Stimulated activated CD8-positive, alpha-beta memory T cell treated with anti-CD3 and anti-CD28 coated beads, Interleukin-12 subunit alpha, Interleukin-12 subunit beta, amount 100 ng/mL, for 1 hour (primary cell): ENCODE data around the gene ELAC1.
"Not testable (repeated sequence)": the region's sequence is repeated elsewhere in the genome, so short reads cannot be mapped to it uniquely, and the experiment has no call there.

Experiments
- DNase-seq: peaks from one replicate; pipeline ENCODE4 v3.0.0-alpha.2; 2020; ENCODE audit warnings: low read depth

Gene ELAC1

DNA sequence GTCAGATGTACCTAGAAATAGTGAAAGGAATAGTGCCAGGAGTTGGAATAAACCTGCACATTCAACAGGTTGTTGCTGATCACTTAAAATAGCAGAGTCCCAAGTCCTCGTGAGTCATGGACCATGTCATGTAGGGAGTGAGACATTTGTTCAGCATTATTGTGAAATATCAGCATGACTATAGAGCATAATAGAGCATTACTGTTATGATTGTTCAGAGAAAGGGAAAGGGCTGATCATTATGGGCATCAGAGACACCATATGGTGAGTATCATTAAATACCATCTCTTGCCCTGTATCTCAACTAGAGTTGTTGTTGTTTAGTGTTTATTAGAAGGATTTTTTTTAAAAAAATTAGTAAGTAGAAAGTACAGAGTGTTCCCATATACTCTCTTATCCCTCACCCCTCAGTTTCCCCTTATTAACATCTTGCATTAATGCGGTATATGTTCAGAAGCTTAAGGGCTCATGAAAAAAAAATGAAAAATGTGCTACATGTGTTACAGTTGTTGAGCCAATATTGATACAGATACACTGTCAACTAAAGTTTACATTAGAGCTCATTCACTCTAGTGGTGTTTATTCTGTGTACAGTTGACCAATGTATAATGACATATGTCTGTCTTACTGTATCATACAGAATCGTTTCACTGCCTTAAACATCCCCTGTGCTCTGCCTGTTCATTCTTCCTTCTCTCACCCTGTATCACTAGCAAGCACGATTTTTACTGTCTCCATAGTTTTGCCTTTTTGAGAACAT, 5.7 kb downstream of the ELAC1 start:
- no peak for DNase-seq

DNA sequence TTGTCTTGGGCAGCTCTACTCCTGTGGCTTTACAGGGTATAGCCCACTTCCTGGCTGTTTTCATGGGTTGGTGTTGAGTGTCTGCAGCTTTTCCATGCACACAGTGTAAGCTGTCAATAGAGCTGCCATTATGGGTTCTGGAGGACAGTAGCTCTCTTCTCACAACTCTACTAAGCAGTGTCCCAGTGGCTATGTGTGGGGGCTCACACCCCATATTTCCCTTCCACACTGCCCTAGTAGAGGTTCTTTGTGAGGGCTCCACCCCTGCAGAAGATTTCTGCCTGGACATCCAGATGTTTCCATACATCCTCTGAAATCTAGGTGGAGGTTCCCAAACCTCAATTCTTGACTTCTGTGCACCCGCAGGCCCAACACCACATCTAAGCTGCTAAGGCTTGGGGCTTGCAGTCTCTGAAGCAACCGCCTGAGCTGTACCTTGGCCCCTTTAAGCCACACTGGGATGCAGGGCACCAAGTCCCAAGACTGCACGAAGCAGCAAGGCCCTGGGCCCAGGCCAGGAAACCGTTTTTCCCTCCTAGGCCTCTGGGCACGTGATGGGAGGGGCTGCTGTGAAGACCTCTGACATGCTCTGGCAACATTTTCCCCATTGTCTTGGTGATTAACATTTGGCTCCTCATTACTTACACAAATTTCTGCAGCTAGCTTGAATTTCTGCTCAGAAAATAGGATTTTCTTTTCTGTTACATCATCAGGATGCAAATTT, 9.4 kb downstream of the ELAC1 start:
- DNase-seq = no peak

GRCh38 chr18:50981381-50981780, 13.5 kb downstream of the ELAC1 start:
- no peak for DNase-seq

DNA sequence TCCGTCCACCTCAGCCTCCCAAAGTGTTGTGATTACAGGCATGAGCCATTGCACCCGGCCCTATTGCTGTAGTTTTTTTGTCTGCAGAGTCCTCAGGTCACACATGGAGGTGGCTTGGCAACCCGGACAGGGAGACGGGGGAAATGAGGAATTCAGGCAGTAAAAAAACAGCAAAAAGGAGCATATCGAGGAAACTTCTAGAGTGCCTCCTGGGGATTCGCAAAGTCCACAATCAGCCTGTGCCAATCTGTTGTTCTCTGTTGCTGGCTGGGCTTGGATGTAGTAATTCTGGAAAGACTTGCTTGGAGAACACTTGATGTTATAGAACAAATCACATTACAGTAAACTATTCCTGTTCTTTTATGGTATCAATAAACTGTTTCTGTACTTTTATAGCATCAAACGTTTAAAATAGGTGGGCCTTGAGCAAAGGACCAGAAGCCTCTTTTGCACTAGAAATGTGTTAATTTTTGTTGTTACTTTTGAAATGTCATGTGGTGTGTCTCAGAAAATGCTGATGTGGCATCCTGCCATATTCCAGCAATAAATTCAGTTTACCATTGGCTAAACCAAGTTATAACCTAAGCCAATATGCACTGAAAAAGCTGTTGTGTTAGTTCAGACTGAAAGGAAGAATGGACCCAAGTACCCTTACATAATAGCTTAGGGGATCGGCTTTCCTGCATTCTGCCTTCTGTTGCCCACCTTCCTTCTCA, 14.4 kb downstream of the ELAC1 start:
- no peak for DNase-seq

- DNase-seq = no peak
These were observed 15.0 kb downstream of the ELAC1 start for GRCh38 chr18:50982802-50983179.

DNA sequence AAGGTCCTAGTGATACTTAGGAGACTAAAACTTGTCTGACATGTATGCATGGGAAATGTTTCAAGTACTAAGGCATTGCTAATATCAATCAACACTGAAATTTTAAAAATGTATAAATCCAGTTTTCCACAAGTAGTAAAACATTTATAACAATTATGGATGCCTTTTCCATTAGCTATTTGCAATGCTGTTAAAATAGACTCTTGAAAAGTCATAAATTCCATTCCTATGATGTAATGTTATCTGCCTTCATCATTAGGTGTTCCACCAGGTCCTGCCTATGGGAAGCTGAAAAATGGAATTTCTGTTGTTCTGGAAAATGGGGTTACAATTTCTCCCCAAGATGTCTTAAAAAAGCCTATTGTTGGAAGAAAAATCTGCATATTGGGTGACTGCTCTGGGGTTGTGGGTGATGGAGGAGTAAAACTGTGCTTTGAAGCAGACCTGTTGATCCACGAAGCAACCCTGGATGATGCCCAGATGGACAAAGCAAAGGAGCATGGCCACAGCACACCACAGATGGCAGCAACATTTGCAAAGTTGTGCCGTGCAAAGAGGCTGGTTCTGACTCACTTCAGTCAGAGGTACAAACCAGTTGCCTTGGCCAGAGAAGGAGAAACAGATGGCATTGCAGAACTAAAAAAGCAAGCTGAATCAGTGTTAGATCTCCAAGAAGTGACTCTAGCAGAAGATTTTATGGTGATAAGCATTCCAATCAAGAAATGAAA, 18.7 kb downstream of the ELAC1 start:
- DNase-seq = no peak

DNA sequence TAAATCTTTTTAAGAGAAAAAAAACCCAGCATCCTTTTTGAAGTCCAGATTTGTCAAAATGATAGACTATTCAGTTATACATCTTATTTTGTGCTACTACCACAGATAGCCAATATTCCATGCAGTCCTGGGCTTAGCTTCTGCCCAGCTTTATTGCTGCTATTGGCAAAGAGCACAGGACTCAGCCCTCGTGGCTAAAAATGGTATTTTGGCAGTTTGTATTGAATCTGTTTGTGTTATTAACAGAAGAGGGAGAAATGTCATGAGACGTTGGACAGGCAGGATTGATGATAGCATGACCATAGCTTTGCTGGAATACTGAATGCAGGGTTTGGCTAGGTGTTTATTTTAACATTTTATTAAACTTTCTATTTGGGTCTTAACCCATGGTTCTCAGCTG, 19.4 kb downstream of the ELAC1 start:
- no peak for DNase-seq

DNA sequence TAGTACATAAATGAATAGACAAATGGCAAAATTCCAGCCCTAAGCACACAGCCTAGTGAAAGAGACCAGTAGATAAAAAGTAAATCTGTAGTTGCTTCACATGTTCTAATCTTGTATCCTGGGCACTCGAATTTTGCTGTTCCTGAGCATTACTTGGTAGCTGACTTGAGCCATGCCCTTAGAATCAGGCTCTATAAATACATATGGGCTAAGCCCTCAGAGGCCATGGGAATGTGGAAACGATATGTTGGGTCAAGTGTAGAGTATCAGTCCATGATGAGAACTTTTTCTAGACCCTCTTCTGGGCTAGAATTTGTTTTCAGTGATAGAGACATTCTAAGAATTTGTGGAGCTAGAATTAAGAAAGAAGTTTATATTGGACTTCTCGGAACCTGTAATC, 21.9 kb downstream of the ELAC1 start:
- DNase-seq = no peak

DNA sequence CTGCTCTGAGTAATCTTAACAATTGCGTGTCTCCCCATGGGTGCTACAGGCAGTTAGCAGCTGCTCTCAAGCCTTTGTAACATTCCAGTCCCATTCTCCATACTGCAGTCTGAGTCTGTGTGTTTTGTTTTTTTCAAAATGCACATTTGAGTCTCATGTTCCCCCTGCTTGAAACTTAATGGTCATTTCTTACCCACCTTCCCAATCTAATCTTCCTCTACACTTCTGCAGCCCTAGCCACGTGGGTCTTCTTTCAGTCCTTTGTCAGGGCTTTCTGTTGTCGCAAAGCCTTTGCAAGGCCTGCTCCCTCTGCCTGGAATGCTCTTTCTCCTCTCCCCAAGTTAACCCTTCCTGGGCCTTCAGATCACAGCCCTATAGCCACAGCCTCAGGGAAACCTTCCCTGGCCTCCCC, 24.5 kb downstream of the ELAC1 start:
- no peak for DNase-seq

DNA sequence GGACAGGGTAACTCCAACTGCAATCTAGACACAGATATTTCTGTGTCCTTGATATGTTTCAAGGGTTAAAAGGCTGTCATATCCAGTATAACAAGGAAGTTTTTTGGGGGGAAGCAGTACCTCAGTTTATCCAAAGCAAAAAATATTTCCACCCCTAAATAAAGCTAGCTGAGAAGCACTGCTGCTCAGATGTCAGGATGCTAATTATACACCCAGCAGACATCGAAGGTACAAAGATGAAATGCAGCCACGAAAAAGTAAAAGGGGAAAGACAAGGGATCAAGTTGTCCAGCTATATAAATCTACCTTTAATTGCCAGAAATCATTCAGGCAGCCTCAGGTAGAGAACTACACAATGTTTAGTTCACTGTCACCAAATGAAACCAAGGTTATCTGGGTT, 26.2 kb downstream of the ELAC1 start:
- DNase-seq = no peak

DNA sequence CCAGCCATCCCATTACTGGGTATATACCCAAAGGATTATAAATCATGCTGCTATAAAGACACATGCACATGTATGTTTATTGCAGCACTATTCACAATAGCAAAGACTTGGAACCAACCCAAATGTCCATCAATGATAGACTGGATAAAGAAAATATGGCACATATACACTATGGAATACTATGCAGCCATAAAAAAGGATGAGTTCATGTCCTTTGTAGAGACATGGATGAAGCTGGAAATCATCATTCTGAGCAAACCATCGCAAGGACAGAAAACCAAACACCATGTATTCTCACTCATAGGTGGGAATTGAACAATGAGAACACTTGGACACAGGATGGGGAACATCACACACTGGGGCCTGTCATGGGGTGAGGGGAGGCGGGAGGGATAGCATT, 35.3 kb downstream of the ELAC1 start:
- DNase-seq = not testable (repeated sequence)

DNA sequence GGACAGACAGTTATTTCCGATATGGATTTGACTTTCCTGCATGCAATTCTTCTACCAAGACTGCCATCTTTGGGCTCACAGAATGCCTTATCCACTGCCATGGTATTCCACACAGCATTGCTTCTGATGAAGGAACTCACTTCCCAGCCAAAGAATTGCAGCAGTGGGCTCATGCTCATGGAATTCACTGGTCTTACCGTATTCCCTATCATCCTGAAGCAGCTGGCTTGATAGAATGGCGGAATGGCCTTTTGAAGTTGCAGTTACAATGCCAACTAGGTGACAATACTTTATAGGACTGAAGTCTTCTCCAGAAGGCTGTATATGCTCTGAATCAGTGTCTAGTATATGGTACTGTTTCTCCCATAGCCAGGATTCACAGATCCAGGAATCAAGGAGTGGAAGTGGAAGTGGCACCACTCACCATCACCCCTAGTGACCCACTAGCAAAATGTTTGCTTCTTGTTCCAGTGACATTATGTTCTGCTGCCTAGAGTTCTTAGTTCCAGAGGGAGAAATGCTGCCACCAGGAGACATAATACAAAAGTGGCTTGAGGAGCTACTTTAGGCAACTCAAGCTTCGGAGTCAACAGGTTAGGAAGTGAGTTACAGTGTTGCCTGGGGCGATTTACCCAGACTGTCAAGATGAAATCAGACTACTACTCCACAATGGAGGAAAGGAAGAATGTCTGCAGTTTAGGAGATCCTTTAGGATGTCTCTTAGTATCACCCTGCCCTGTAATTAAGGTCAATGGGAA, 38.4 kb downstream of the ELAC1 start:
- no peak for DNase-seq

- DNase-seq = no peak
These were observed 39.3 kb downstream of the ELAC1 start for GRCh38 chr18:51006948-51007789.

- DNase-seq = no peak
These were observed 39.9 kb downstream of the ELAC1 start for GRCh38 chr18:51007790-51008139.

- no peak for DNase-seq
These were observed 41.2 kb downstream of the ELAC1 start for GRCh38 chr18:51009072-51009471.

GRCh38 chr18:51010218-51010617, 42.4 kb downstream of the ELAC1 start:
- DNase-seq = no peak

- no peak for DNase-seq
These were observed 43.9 kb downstream of the ELAC1 start for GRCh38 chr18:51011709-51012108.

- DNase-seq = no peak
These were observed 44.6 kb downstream of the ELAC1 start for GRCh38 chr18:51012441-51012840.

- no peak for DNase-seq
These were observed 45.4 kb downstream of the ELAC1 start for GRCh38 chr18:51013259-51013658.

DNA sequence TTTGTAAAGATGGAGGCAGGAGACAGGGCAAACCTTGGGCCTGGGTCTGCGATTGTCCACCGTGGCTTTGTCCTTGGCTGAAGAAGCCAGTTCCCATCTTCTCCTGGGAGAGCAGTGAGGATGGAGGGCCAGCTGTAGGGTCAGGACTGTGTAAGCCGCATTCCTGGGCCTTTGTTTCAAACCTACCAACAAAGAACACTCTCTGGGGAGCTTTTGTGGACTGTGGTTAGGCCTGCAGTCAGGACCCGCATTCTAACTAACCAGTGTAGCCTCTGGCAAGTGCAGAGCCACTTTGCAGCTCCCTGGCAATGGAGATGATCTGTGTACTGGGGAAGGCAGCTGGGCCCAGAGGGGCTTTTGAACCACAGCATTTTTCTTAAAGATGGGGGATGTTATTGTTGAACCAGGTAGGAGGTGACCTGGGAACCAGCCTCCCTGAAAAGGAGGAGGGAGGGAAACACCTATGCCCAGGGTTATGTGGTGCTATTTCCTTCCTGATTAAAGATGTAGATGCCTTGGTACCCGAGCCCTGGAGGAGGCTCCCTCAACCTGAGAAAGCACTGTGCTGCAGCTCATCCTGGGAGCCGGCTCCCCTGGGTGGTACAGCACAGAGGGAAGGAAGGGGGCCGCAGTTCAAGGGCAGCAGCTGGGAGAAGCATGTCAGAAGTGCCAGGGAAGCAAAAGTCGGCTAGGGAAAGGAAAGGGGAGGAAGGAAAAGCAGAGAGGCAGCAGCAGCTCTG, 49.5 kb downstream of the ELAC1 start:
- DNase-seq = no peak
